Muscle of leg (tissue), 11 donors: Measurements from ENCODE around the gene AP2B1. TPM values are rescaled to one million over a fixed set of nuclear protein-coding genes. Genes with fewer than 3 reads are reported as not detected.

Experiments used
- DNase-seq: peaks from one replicate; pipeline ENCODE4 v3.0.0; 2013
- H3K27ac ChIP-seq: one replicate; pipeline ENCODE4 v1.5.1; 2013; ENCODE audit warnings: mild to moderate bottlenecking, low read length, control low read depth
- H3K27me3 ChIP-seq: one replicate; pipeline ENCODE4 v1.6.1; 2013; ENCODE audit warnings: low read length; ENCODE audit not compliant: control insufficient read depth, insufficient read depth
- H3K36me3 ChIP-seq: one replicate; pipeline ENCODE4 v1.6.1; 2013; ENCODE audit warnings: low read length; ENCODE audit not compliant: control insufficient read depth, insufficient read depth
- H3K4me1 ChIP-seq: one replicate; pipeline ENCODE4 v1.6.1; 2013; ENCODE audit warnings: low read length; ENCODE audit not compliant: control insufficient read depth, insufficient read depth
- H3K4me3 ChIP-seq: one replicate; pipeline ENCODE4 v1.5.1; 2013; ENCODE audit warnings: low read length, control low read depth
- H3K9me3 ChIP-seq: replicated peaks from 2 replicates; pipeline ENCODE4 v1.6.1; 2013; ENCODE audit warnings: low read depth, low read length; ENCODE audit not compliant: control insufficient read depth
- WGBS: methylation state at CpG from one replicate; pipeline ENCODE4 v1.1.5; 2013; ENCODE audit warnings: missing lambda C conversion rate; ENCODE audit not compliant: insufficient coverage; 5-methylcytosine and 5-hydroxymethylcytosine counted together
- polyA plus RNA-seq, 8 donors: library from polyadenylated mRNA; unstranded; fragments of 120-200 nt; gene quantifications; one replicate each; pipeline versions ENCODE4 v1.2.1 to v1.2.3, GENCODE V29; 2013; ENCODE audit warnings: inconsistent platforms in 1 of 8, low replicate concordance in 1 of 8; ENCODE audit not compliant: insufficient read length in 8 of 8, insufficient read depth in 1 of 8
- total RNA-seq: library from RNA; stranded (reverse); fragments of 120-200 nt; gene quantifications from one replicate; pipeline ENCODE4 v1.2.4, GENCODE V29; 2013

AP2B1 gene
- total and polyA plus RNA-seq, 9 donors: 45.4 to 92.9 (median 75.4) TPM

DNA sequence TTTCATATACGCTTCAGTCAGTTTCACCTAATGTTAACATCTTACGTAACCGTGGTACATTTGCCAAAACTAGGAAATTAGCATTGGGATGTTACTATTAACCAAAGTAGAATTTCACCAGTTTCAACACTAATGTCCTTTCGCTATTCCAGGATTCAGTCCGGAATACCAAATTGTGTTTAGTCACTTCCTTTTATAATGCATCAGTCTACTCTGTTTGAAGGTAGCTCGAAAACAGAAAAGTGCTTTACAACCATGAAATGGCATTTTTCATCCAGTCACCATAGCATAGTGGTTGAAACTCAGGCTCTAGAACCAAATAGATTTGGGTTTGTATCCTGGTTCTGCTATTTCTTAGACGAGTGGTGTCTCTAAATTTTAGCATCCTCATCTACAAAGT lies 29.4 kb downstream of the AP2B1 start:
- H3K4me3 ChIP-seq: no peak overlapping the region
- H3K27ac ChIP-seq: no peak overlapping the region
- peaks cover 6% of the 10 kb centered on the region for H3K36me3 ChIP-seq
- H3K9me3 ChIP-seq: no peaks in the 10 kb centered on the region
- no peak for DNase-seq
- no peaks in the 10 kb centered on the region for H3K4me1 ChIP-seq
- H3K27me3 ChIP-seq: no peaks in the 10 kb centered on the region
- no CpG with 5 or more reads among the region's 7 CpGs for WGBS

DNA sequence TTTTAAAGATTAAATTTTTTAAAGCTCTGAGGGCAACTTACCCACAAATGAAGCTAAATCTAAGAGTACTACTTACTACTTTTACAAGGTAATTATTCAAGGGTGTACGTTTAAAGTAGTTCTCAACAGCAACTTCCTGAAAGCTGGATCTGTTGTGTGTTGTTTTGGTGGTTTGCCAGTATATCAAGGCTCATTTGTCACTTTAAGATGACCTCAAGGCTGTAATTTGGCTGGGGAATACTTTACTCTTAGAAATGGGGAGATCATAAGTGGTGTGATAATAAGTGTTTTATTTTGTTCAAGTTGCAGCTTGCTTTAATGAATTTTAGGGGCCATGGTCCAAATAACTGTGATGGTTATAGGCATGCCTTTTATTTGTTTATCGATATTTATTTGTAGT lies 30.4 kb downstream of the AP2B1 start:
- Histone ChIP-seq H3K27me3 (no peaks in the 10 kb centered on the region), H3K4me3 (no peak overlapping the region), H3K27ac (no peak overlapping the region), H3K36me3 (peaks cover 2% of the 10 kb centered on the region), H3K4me1 (no peaks in the 10 kb centered on the region), H3K9me3 (no peaks in the 10 kb centered on the region)
- DNase-seq: no peak
- no CpG with 5 or more reads among the region's 2 CpGs for WGBS

- Histone ChIP-seq H3K9me3 (no peaks in the 10 kb centered on the region), H3K36me3 (no peaks in the 10 kb centered on the region), H3K4me1 (no peaks in the 10 kb centered on the region), H3K27me3 (no peaks in the 10 kb centered on the region), H3K4me3 (no peak overlapping the region), H3K27ac (no peak overlapping the region)
- DNase-seq: no peak
Observed at GRCh38 chr17:35618628-35619027, 31.5 kb downstream of the AP2B1 start.

- H3K4me3 ChIP-seq: no peak overlapping the region
- no peak overlapping the region for H3K27ac ChIP-seq
- H3K9me3 ChIP-seq: no peaks in the 10 kb centered on the region
- WGBS: no CpG with 5 or more reads among the region's 1 CpG
- no peaks in the 10 kb centered on the region for H3K4me1 ChIP-seq
- H3K36me3 ChIP-seq: peaks cover 18% of the 10 kb centered on the region
- no peaks in the 10 kb centered on the region for H3K27me3 ChIP-seq
- no peak for DNase-seq
Observed at GRCh38 chr17:35621768-35622167, 34.6 kb downstream of the AP2B1 start.

DNA sequence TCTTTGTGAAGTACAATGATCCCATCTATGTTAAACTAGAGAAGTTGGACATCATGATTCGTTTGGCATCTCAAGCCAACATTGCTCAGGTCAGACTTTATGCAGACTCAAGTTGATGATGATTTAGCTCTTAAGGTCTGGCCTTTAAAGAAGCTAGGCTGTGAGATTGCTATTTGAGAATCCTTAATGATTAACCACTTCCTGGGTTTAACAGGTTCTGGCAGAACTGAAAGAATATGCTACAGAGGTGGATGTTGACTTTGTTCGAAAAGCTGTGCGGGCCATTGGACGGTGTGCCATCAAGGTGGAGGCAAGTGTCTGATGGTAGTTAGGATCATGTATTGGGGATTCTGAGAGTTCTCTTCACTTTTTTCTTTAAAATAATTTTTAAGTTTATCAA lies 40.3 kb downstream of the AP2B1 start:
- Histone ChIP-seq H3K27ac (no peak overlapping the region), H3K27me3 (no peaks in the 10 kb centered on the region), H3K4me1 (no peaks in the 10 kb centered on the region), H3K4me3 (no peak overlapping the region), H3K9me3 (no peaks in the 10 kb centered on the region), H3K36me3 (peaks cover 37% of the 10 kb centered on the region)
- no CpG with 5 or more reads among the region's 4 CpGs for WGBS
- no peak for DNase-seq

DNA sequence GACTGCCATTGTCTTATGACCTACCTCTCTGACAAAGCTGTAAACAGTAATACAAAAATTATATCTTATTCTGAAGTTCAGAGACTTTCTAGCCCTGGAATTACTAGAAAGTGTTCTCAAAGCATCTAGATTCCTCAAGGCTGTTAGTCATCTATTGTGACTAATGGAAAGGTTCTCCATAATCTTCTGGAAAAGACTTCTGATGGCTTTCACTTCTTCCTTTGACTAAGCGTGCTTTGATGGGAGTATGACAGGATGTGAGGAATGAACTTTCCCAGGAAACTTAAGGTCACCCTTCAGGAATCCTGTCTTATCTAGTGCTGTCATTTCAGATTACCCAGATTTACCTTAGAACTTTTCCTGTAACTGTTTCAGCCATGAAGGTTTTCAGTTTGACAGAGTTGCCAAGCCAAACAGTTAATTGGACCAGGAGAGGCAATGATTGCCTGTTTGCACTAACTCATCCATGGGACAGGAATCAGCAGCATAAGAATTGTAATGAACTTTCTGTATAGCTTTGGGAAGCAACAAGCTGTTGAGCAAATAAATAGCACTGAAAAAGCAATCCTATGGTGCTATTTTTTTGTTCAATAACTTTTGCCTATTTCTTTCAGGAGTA lies 43.5 kb downstream of the AP2B1 start:
- 60% methylated on average over 1 of the region's 1 CpG for WGBS
- no peaks in the 10 kb centered on the region for H3K9me3 ChIP-seq
- H3K4me3 ChIP-seq: no peak overlapping the region
- H3K4me1 ChIP-seq: no peaks in the 10 kb centered on the region
- no peak overlapping the region for H3K27ac ChIP-seq
- DNase-seq: no peak
- H3K27me3 ChIP-seq: no peaks in the 10 kb centered on the region
- H3K36me3 ChIP-seq: peaks cover 39% of the 10 kb centered on the region

GRCh38 chr17:35641032-35641431 lies 53.9 kb downstream of the AP2B1 start:
- no CpG with 5 or more reads among the region's 4 CpGs for WGBS
- DNase-seq: no peak
- H3K36me3 ChIP-seq: peaks cover 36% of the 10 kb centered on the region
- H3K9me3 ChIP-seq: no peaks in the 10 kb centered on the region
- no peaks in the 10 kb centered on the region for H3K4me1 ChIP-seq
- no peak overlapping the region for H3K27ac ChIP-seq
- no peaks in the 10 kb centered on the region for H3K27me3 ChIP-seq
- H3K4me3 ChIP-seq: no peak overlapping the region

DNA sequence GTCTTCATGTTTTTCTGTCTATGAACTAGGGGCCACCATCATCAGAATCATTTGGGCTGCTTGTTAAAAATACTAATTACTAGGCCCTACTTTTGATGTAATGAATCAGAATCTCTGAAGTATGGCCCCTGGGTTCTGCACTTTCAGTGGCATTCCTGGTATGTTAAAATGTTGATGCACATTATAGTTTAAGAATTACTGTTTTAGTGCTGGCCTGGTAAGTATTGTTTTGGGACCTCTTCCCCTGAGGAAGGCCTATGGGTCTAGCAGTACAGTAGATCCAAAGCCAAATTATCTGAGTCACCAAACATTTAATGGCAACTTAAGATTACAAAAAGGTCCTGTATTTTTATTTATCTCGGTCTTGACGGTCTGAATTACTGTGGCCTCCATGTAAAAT lies 58.8 kb downstream of the AP2B1 start:
- no peak for DNase-seq
- H3K36me3 ChIP-seq: peaks cover 24% of the 10 kb centered on the region
- H3K9me3 ChIP-seq: no peaks in the 10 kb centered on the region
- H3K27me3 ChIP-seq: no peaks in the 10 kb centered on the region
- no CpG with 5 or more reads among the region's 2 CpGs for WGBS
- H3K4me1 ChIP-seq: no peaks in the 10 kb centered on the region
- H3K27ac ChIP-seq: no peak overlapping the region
- no peak overlapping the region for H3K4me3 ChIP-seq

GRCh38 chr17:35651467-35651866 lies 64.3 kb downstream of the AP2B1 start:
- Histone ChIP-seq H3K27me3 (no peaks in the 10 kb centered on the region), H3K36me3 (peaks cover 12% of the 10 kb centered on the region), H3K4me3 (no peak overlapping the region), H3K4me1 (no peaks in the 10 kb centered on the region), H3K27ac (no peak overlapping the region), H3K9me3 (no peaks in the 10 kb centered on the region)
- DNase-seq: no peak
- WGBS: no CpG with 5 or more reads among the region's 1 CpG

DNA sequence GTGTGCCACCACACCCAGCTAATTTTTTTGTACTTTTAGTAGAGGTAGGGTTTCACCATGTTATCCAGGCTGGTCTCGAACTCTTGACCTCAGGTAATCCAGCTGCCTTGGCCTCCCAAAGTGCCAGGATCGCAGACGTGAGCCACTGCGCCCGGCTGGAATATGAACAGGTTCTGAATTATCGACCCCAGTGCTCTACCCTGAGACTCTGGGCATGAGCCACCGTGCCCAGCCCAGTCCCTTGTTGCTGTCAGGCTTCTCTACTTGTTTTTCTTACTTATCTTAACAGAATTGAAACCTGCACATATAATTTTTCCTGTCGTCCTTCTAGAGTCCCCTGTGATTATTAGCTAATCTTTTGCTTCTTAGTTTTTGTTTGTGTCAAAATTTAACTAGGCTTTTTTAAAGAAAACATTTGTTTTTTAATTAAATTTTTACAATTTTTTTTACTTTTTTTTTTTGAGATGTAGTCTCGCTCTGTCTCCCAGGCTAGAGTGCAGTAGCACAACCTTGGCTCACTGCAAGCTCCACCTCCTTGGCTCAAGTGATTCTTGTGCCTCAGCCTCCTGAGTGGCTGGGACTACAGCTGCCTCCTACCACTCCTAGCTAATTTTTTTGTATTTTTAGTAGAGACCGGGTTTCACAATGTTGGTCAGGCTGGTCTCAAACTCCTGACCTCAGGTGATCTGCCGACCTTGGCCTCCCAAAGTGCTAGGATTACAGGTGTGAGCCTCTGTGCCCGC lies 66.7 kb downstream of the AP2B1 start:
- no peaks in the 10 kb centered on the region for H3K4me1 ChIP-seq
- H3K9me3 ChIP-seq: no peaks in the 10 kb centered on the region
- peaks cover 11% of the 10 kb centered on the region for H3K36me3 ChIP-seq
- no peak overlapping the region for H3K27ac ChIP-seq
- no peaks in the 10 kb centered on the region for H3K27me3 ChIP-seq
- no peak for DNase-seq
- 93% methylated on average over 6 of the region's 12 CpGs for WGBS
- no peak overlapping the region for H3K4me3 ChIP-seq
